Jurkat, Clone E6-1 (cell line): ENCODE measurements around the gene ZNF786.
"Not testable (repeated sequence)": the region's sequence is repeated elsewhere in the genome, so short reads cannot be mapped to it uniquely, and the experiment has no call there.

Experiments used
- DNase-seq: peaks from one replicate; pipeline ENCODE4 v3.0.0-alpha.2; 2011; ENCODE audit warnings: low read depth, low spot score
- H3K4me3 ChIP-seq: 2 replicates; pipeline ENCODE4 v1.5.1; 2011; ENCODE audit warnings: mild to moderate bottlenecking, low read length, control low read depth, moderate library complexity

The ZNF786 gene

DNA sequence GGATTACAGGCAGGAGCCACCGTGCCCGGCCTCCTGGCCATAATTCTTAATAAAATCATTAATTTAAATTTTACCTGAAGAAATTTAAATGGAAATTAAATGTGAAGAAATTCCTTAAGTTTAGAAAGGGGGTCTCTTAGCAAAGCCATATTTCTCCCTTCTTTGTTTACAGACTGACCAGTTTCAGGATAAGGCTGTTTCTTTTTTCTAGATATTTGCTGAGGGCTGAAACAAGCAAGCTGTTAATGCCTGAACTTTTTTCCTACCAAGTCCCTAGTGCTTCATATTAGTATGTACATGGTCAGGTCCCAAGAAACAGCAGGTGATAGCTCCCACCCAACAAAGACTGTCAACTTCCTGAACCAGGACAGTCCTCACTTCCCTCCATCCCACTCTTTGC lies 44.1 kb downstream of the ZNF786 start:
- H3K4me3 ChIP-seq: no peak overlapping the region
- no peak for DNase-seq

DNA sequence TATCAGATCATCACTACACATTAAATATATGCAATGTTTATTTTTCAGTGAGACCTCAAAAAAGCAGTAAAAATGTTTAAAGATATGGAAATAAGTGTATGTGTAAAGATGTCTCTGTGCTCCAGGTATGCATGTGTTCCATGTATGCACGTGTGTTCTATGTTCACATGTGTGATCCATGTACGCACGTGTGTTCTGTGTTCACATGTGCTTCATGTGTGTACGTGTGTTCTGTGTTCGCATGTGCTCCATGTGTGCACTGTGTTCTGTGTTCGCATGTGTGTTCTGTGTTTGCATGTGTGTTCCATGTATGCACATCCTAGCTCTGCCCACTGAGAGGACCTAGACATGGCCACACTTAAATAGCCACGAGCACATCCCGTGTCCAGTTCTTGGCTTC lies 46.6 kb downstream of the ZNF786 start:
- no peak for DNase-seq
- H3K4me3 ChIP-seq: no peak overlapping the region

DNA sequence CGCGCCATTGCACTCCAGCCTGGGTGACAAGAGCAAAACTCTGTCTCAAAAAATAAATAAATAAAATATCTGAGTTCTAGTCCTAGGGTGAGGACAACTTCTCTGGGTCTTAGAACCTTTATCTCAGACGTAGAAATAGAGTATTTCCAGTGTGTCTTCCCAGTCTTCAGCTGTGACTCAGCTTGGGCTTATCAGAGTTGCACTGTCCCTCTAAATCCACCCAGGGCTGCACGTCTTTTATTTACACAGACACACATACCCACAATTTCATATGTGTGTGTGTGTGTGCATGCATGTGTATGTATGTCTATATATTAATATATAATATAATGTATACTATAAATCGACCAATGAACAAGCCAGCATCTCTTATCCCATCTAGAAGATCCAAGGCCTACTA lies 49.2 kb downstream of the ZNF786 start:
- H3K4me3 ChIP-seq: no peak overlapping the region
- DNase-seq: no peak

DNA sequence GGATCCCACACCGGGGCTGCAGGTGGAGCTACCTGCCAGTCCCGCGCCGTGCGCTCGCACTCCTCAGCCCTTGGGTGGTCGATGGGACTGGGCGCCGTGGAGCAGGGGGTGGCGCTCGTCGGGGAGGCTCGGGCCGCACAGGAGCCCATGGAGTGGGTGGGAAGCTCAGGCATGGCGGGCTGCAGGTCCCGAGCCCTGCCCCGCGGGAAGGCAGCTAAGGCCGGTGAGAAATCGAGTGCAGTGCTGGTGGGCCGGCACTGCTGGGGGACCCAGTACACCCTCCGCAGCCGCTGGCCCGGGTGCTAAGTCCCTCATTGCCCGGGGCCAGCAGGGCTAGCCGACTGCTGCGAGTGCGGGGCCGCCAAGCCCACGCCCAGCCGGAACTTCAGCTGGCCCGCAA lies 51.9 kb downstream of the ZNF786 start:
- not testable (repeated sequence) for H3K4me3 ChIP-seq, DNase-seq

DNA sequence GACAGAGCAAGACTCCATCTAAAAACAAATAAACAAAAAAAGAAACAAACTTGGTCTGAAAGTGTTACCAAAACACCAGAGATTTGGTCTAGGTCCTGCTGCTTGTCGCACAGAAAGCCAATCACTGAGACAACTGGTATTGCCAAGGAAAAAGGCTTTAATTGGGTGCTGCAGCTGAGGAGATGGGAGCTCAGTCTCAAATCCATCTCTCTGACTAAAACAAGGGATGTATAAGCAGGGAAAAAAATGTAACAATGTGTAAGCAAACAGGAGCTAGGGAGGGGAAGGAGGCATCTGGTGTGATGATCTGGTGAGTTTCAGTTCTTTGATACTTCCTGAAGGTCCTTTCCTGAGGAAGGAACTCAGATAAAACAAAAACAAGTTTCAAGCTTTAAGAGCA lies 53.8 kb downstream of the ZNF786 start:
- no peak overlapping the region for H3K4me3 ChIP-seq
- no peak for DNase-seq

DNA sequence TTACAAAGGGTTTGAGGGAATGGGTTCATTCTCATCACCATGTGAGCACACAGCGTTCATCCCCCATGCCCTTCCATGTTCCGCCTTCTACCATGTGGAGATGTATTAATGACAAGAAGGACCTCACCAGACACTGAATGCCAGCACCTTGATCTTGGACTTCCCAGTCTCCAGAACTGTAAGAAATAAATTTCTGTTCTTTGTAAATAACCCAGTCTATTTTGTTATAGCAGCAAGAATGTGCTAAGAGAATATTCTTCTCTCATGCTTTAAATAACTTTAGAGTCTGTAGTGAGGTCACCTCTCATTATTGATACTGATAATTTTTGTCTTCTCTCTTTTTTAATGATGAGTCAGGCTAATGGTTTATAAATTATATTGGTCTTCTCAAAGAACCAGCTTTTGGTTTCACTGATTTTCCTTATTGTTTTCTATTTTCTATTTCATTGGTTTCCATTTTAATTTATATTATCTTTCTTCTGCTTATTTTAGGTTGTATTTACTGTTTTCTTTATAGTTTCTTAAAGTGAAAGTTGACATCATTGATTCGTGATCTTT lies 59.1 kb downstream of the ZNF786 start:
- no peak for DNase-seq
- H3K4me3 ChIP-seq: no peak overlapping the region

DNA sequence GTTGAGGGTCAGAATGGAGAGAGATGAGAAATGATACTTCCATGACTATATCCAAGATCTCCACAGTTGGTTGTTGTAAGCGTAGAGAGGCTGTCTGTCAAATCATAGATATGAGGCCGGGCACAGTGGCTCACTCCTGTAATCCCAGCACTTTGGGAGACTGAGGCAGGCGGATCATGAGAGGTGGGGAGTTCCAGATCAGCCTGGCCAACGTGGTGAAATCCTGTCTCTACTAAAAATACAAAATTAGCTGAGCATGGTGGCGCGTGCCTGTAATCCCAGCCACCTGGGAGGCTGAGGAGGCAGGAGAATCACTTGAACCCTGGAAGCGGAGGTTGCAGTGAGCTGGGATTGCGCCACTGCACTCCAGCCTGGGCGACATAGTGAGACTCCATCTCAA lies 60.1 kb downstream of the ZNF786 start:
- H3K4me3 ChIP-seq, DNase-seq: not testable (repeated sequence)

DNA sequence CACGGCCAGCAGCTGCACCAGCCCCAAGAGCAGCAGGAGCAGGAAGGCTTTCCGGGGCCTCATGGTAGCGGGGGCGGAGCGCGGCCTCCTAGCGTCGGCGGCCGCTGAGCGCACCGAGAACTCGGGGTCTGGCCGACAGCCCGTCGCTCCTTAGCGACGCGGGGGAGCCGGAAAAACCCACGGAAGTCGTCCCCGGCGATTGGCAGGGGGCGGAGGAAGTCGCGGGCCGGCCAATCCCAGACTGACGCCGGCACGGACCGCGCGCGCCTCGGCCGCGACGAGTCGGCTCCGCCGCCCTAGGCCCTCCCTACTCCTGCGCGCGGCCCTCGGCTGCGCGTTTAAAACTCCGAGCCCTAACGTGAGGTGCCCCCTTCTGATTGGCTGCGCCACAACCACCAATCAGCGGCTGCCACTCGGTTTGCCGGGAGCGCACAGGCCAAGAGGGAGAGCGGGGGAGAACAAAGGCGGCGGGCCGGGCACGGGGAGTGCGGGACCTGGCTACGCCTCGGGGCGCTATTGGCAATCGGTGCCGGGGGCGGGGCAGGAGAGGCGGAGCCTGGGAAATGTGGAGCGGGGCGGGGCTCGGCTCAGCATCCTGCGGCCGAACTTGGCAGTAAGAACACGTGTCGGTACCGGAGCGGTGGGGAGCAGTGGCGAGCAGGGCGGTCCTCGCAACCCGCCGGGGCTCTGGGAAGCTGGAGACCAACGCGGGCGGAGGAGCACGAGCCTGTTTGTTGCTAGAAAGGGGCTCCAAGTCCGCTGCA lies 62.0 kb downstream of the ZNF786 start, which contains the start of gene PDIA4:
TSS of gene PDIA4 (minus strand) at position 160 of the 764 bp plus-strand sequence. CDS start at position 63, 97 bp downstream.
- DNase-seq: peak; percentile 98
- peak within 1 kb of the TSS; percentile 73 for H3K4me3 ChIP-seq

DNA sequence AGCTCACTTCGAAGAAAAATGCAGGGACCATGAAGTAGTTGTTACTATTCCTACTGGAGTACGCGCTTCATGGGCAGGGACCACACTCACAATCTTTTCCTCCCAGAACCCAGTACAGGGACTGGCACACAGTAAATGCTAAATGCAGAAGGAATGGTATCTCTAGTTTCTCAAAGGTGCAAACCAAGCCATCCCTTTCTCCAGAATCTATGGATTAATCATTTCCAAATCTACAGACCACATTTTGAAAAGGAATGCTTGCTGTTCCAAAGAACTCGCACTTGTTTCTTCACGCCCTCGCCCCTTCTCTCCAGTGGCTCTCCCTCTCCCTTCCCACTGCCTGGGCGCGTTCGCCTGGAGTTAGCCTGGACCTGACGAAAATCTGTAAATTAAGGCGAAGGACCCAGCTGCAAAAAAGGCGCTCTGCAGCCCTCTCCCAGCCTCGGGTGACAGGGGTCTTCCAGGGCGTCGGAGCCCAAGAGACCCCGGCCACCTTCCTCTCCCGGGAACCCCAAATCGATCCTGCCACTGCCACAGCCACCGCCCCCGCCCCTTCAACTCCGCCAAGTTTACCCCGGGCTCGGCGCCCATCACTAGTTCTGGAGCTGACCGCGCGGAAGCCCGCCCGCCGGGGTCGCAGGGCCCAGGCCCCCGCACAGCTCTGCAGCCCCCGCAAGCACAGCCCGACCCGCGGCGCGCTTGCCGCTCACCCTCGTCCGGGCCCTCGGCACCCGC lies 62.7 kb downstream of the ZNF786 start:
- peak overlapping the region; percentile 65 for H3K4me3 ChIP-seq
- DNase-seq: no peak

DNA sequence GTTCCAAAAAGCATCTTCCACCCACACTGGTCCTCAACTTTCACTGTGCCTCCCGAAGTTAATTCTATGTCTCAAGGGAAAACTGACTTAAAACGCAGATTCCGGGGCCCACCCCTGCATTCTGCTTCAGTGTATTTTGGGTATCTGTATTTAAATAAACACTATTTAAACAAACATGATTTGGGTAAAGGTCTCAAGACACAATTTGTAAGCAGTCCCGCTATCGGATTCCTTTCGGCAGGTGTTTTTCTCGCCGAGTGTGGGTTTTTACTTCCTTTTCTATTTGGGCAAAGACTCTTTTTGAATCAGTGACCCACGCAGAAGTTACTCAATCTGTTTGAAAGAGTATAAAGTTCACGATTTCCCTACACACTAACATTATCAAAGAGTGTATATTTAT lies 63.5 kb downstream of the ZNF786 start:
- peak overlapping the region; percentile 65 for H3K4me3 ChIP-seq
- no peak for DNase-seq

DNA sequence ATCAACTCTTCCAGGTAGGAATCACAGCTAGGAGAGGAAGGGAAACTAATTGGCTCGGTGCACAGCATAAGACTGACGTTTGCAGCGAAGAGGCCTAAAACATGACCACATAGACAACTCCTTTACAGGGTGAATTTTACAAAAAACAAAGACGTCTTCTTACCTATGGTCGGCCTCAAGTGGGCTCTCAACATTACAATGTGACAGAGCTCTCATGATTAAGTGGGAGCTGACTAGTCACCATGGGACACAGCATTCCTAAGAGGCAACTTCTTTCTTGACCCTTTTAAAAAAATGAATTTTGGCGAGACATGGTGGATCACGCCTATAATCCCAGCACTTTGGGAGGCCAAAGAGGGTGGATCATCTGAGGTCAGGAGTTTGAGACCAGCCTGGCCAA lies 66.9 kb downstream of the ZNF786 start:
- H3K4me3 ChIP-seq: no peak overlapping the region
- DNase-seq: no peak

DNA sequence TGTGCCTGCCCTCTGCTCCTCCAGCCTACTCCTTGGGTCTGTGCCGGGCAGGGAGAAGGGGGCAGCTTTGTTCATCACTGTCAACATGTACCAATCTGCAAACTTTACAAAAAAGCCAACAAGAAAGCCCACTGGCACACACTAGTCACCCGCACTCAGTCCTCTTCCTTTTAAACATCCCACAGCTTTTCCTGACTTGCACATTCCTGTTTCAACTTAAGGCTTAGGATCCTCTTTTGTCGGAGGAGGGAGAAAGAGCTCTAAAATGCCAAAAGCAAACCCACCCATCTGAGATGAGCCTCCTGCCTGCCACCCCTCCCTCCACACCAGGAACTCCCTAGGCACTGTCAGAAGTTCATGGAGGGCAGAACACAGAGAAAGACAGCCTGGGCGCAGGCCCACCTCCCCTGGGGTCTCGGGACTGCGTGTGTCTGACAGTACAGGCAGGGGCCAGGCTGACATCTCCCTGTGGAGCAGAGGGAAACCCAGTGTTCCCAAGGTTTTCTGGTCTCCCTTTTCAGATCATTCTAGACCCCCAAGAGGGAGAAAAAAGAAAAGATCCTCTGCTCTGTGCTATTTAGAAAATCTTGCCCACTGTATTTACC lies 67.7 kb downstream of the ZNF786 start:
- no peak for DNase-seq

DNA sequence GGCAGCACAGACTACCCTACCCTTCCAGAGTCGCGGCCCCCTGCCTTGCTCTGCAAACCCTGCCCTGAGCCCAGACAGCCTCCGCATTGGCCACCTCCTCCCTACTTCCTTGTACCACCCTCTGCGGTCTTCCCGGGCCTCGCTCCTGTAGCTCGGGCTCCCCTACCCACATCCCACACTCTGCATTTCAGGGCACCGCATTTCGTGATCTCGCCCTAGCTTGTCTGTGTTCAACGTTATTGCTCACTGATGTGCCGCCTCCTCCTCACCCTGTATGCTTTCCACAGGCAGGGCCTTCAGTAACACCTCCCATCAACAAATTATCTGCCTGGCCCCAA lies 68.8 kb downstream of the ZNF786 start:
- DNase-seq: no peak

More for the DNA sequence above, 67.7 kb downstream of the ZNF786 start:
- H3K4me3 ChIP-seq: no peak overlapping the region

DNA sequence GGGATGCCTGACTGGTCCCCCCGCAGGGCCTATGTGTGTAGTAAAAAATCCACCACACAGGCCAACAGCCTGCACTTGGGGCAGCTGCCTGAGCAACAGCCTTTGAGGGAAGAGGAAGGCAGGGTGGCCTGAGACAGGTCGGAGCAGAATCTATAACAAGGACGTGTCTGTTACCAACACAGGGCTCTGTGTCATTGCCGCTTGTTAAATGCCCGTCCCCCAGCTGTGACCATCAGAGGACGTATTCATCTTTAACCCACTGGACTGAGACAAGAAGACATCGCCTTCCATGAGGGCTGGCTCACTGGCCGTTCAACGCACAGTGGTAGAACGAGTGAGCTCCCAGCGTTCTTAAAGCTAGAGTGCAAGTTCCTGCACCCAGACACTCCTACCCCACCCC lies 70.0 kb downstream of the ZNF786 start:
- DNase-seq: no peak
- H3K4me3 ChIP-seq: no peak overlapping the region

More for the DNA sequence above, 68.8 kb downstream of the ZNF786 start:
- no peak overlapping the region for H3K4me3 ChIP-seq
